Endothelial cell of umbilical vein (primary cell): ENCODE measurements around the gene NBEAL2. TPM values are rescaled to one million over a fixed set of nuclear protein-coding genes. Genes with fewer than 3 reads are reported as not detected.
"Not testable (repeated sequence)": the region's sequence is repeated elsewhere in the genome, so short reads cannot be mapped to it uniquely, and the experiment has no call there.

ENCODE experiments used
- BruUV-seq: library from RNA; stranded (reverse); fragments of 400-500 nt; replicated peaks from 2 replicates; lab custom pipeline; 2021; lab: Mats Ljungman, UMichigan
- CTCF ChIA-PET: fragments of 300-600, 350-600 bp; sonication (Branson Sonifier 250); formaldehyde crosslinking; loops from one replicate; lab custom pipeline; 2021; ENCODE audit warnings: antibody characterized with exemption, inconsistent platforms; lab: Charles Lee
- POLR2A ChIA-PET: fragments of 300-600, 350-600 bp; sonication (Branson Sonifier 250); formaldehyde crosslinking; loops from one replicate; lab custom pipeline; 2021; ENCODE audit warnings: antibody characterized with exemption, inconsistent platforms; lab: Charles Lee
- DNase-seq: peaks from one replicate; pipeline ENCODE4 v3.0.0-alpha.2; 2011; ENCODE audit warnings: low read depth, low spot score
- FAIRE-seq: peaks from 2 replicates; lab custom pipeline; 2011; peaks lifted over from hg19 to GRCh38; lab: Jason Lieb, UNC
- H2AFZ ChIP-seq: 2 replicates; pipeline ENCODE4 v1.6.0; 2012; ENCODE audit warnings: low read depth, low read length, control low read depth, inconsistent platforms
- H3K27ac ChIP-seq: 2 replicates; pipeline ENCODE4 v1.5.1; 2011; ENCODE audit warnings: low read depth, mild to moderate bottlenecking, control low read depth, low read length, moderate library complexity; ENCODE audit not compliant: insufficient read depth
- H3K27me3 ChIP-seq, 2 experiments: 2 replicates each; pipeline versions ENCODE4 v1.6.0 to v1.6.1; 2011; ENCODE audit warnings: low read length in 2 of 2, mixed read lengths in 1 of 2; ENCODE audit not compliant: control insufficient read depth in 2 of 2, insufficient read depth in 2 of 2
- H3K36me3 ChIP-seq, 2 experiments: 2 replicates in 1 of 2; 3 replicates in 1 of 2; pipeline ENCODE4 v1.5.1; 2011; ENCODE audit warnings: low read length in 2 of 2, mild to moderate bottlenecking in 1 of 2, moderate library complexity in 1 of 2; ENCODE audit not compliant: control insufficient read depth in 2 of 2, insufficient read depth in 2 of 2; ENCODE audit errors: extremely low read depth in 1 of 2
- H3K4me1 ChIP-seq: 3 replicates; pipeline ENCODE4 v1.5.1; 2011; ENCODE audit warnings: mild to moderate bottlenecking, low read length; ENCODE audit not compliant: control insufficient read depth, insufficient read depth; ENCODE audit errors: extremely low read depth
- H3K4me2 ChIP-seq: 2 replicates; pipeline ENCODE4 v1.6.1; 2011; ENCODE audit warnings: low read length, control low read depth, mixed read lengths; ENCODE audit not compliant: insufficient read depth
- H3K4me3 ChIP-seq, 3 experiments: fragments of 200-600 bp in 1 of 3; sonication (generic), shearing (Covaris generic) in 1 of 3; replicated peaks in 1 of 3; 2 replicates each; pipeline ENCODE4 v1.5.1; 2011 to 2016; ENCODE audit warnings: control low read depth in 3 of 3, low read length in 3 of 3, mild to moderate bottlenecking in 2 of 3, inconsistent platforms in 1 of 3, low read depth in 1 of 3, moderate library complexity in 1 of 3; ENCODE audit not compliant: insufficient read depth in 1 of 3
- H3K79me2 ChIP-seq: 2 replicates; pipeline ENCODE4 v1.6.0; 2012; ENCODE audit warnings: low read length, inconsistent platforms; ENCODE audit not compliant: control insufficient read depth, insufficient read depth
- H3K9ac ChIP-seq: replicated peaks from 2 replicates; pipeline ENCODE3; 2011; ENCODE audit warnings: low read length, control low read depth; ENCODE audit not compliant: insufficient read depth; ENCODE audit errors: extremely low read depth
- H3K9me1 ChIP-seq: replicated peaks from 3 replicates; pipeline ENCODE4 v1.6.0; 2011; ENCODE audit warnings: mild to moderate bottlenecking, low read length; ENCODE audit not compliant: control insufficient read depth, insufficient read depth; ENCODE audit errors: extremely low read depth
- H3K9me3 ChIP-seq: replicated peaks from 2 replicates; pipeline ENCODE4 v1.5.1; 2012; ENCODE audit warnings: low read length, inconsistent platforms; ENCODE audit not compliant: control insufficient read depth, insufficient read depth
- H4K20me1 ChIP-seq: replicated peaks from 2 replicates; pipeline ENCODE3; 2011; ENCODE audit warnings: mild to moderate bottlenecking, low read length; ENCODE audit not compliant: control insufficient read depth, insufficient read depth; ENCODE audit errors: extremely low read depth
- EZH2 ChIP-seq: IDR thresholded peaks from 2 replicates; pipeline ENCODE4 v1.6.1; 2012; ENCODE audit warnings: borderline replicate concordance, low read depth, mild to moderate bottlenecking, moderate library complexity, low read length, inconsistent platforms; ENCODE audit not compliant: severe bottlenecking
- FOS ChIP-seq: IDR thresholded peaks from 2 replicates; pipeline ENCODE4 v1.6.1; 2011; ENCODE audit warnings: mild to moderate bottlenecking, low read length, moderate library complexity, borderline replicate concordance; ENCODE audit not compliant: insufficient read depth
- GATA2 ChIP-seq: IDR thresholded peaks from 2 replicates; pipeline ENCODE4 v1.7.0; 2011; ENCODE audit warnings: low read depth, mild to moderate bottlenecking, moderate library complexity, mixed read lengths, low read length; ENCODE audit not compliant: insufficient read length, insufficient read depth
- JUN ChIP-seq: IDR thresholded peaks from 2 replicates; pipeline ENCODE4 v1.6.1; 2011; ENCODE audit warnings: borderline replicate concordance, low read depth; ENCODE audit not compliant: insufficient read length, insufficient read depth
- MYC ChIP-seq: IDR thresholded peaks from one replicate; pipeline ENCODE4 v1.6.1; 2011; ENCODE audit warnings: mild to moderate bottlenecking, low read depth, low read length
- POLR2A ChIP-seq: IDR thresholded peaks from 2 replicates; pipeline ENCODE4 v1.6.1; 2012; ENCODE audit warnings: low read depth, mild to moderate bottlenecking, control low read depth, low read length
- POLR2AphosphoS5 ChIP-seq: IDR thresholded peaks from 2 replicates; pipeline ENCODE4 v1.6.1; 2012; ENCODE audit warnings: low read depth, mild to moderate bottlenecking, control low read depth, low read length, moderate library complexity; ENCODE audit not compliant: insufficient read depth
- dilution Hi-C: fragments of 300-500 bp; cut with MboI; formaldehyde crosslinking; loops from one replicate; pipeline ENCODE4 v1.15.0; 2019; ENCODE audit warnings: low sequenced_read_pairs; ENCODE audit not compliant: extremely low pct_ligation_motif_present
- intact Hi-C: fragments of 100-400 bp; cut with micrococcal nuclease; formaldehyde crosslinking; loops from one replicate; pipeline ENCODE4 v1.10.0; 2022
- polyA plus RNA-seq, 4 experiments: library from polyadenylated mRNA; depleted of rRNA in 3 of 4; stranded (reverse) in 3 of 4; unstranded in 1 of 4; fragments of >200 nt; gene quantifications; 2 replicates each; pipeline versions ENCODE4 v1.2.1 to v1.2.3, GENCODE V29; 2011 to 2012; ENCODE audit warnings: missing spikeins in 1 of 4
- total RNA-seq: library from RNA; stranded (reverse); gene quantifications from 2 replicates; pipeline ENCODE4 v1.2.3, GENCODE V29; 2021
- TF ChIP-seq, protein P1 (sequence below), 2 donors: IDR thresholded peaks; 1 replicate in 1 of 2; 2 replicates in 1 of 2; pipeline ENCODE4 v1.5.1; 2011; ENCODE audit warnings: low read length in 2 of 2, mild to moderate bottlenecking in 2 of 2, moderate library complexity in 2 of 2, control low read depth in 1 of 2, inconsistent platforms in 1 of 2, low read depth in 1 of 2; ENCODE audit not compliant: insufficient read depth in 1 of 2; ENCODE audit errors: extremely low read depth in 1 of 2
- TF ChIP-seq, protein P2 (sequence below): IDR thresholded peaks from 2 replicates; pipeline ENCODE4 v1.6.1; 2011; ENCODE audit not compliant: insufficient read depth, insufficient read length

Gene NBEAL2
- total and polyA plus RNA-seq, 2 donors (not counting 3 experiments of a cell fraction or from before 2014, with no cell fraction given) = 48.0 to 84.7 TPM

DNA sequence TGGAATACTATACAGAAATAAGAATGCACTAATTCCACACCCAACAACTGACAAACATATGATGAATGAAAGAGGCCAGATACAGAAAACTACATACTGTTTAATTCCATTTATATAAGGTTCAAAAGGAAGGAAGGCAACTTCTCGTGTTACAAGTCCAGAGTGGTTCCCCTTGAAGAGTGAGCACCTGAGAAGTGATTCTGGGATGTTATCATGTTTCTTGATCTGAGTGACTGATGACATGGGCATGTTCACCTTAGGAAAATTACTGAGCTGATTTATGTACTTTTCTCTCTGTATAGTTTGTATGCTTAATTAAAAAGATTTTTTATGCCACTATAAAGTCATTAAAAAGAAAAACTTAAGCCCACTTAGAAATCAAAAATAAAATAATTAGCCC, 16.5 kb upstream of the NBEAL2 start:
- POLR2A ChIA-PET = interaction anchor here (0.6 kb wide), 1 partner anchor 14 kb away, joined by 4 read pairs; no protein-coding TSS in a partner anchor
- Histone ChIP-seq H3K4me1 (peaks cover 33% of the 10 kb centered on the region), H3K9me3 (no peaks in the 10 kb centered on the region), H3K4me3 (no peak overlapping the region), H3K27ac (no peak overlapping the region), H3K36me3 (no peaks in the 10 kb centered on the region), H3K9me1 (no peaks in the 10 kb centered on the region), H2AFZ (no peak overlapping the region), H3K79me2 (peaks cover 79% of the 10 kb centered on the region), H3K9ac (no peak overlapping the region), H3K27me3 (no peaks in the 10 kb centered on the region), H3K4me2 (no peak overlapping the region), H4K20me1 (peaks cover 6% of the 10 kb centered on the region)
- dilution Hi-C loops = no loop called here
- intact Hi-C loops = no loop called here
- no peak for FAIRE-seq
- TF ChIP-seq EZH2 (no peak), POLR2AphosphoS5 (no peak), MYC (no peak), GATA2 (no peak), JUN (no peak), FOS (no peak), POLR2A (no peak)
- TF ChIP-seq, protein P1, sequence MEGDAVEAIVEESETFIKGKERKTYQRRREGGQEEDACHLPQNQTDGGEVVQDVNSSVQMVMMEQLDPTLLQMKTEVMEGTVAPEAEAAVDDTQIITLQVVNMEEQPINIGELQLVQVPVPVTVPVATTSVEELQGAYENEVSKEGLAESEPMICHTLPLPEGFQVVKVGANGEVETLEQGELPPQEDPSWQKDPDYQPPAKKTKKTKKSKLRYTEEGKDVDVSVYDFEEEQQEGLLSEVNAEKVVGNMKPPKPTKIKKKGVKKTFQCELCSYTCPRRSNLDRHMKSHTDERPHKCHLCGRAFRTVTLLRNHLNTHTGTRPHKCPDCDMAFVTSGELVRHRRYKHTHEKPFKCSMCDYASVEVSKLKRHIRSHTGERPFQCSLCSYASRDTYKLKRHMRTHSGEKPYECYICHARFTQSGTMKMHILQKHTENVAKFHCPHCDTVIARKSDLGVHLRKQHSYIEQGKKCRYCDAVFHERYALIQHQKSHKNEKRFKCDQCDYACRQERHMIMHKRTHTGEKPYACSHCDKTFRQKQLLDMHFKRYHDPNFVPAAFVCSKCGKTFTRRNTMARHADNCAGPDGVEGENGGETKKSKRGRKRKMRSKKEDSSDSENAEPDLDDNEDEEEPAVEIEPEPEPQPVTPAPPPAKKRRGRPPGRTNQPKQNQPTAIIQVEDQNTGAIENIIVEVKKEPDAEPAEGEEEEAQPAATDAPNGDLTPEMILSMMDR (IDR thresholded peaks at IDR 0.05; ENCODE audit: extremely low read depth in 1 of 2, insufficient read depth in 1 of 2, low read depth in 1 of 2, low read length in 2 of 2) = no peak
- TF ChIP-seq, protein P2, sequence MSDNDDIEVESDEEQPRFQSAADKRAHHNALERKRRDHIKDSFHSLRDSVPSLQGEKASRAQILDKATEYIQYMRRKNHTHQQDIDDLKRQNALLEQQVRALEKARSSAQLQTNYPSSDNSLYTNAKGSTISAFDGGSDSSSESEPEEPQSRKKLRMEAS = no peak
- BruUV-seq = no TSS peak
- no peak for DNase-seq
- CTCF ChIA-PET = interaction anchor here (1.7 kb wide), 1 partner anchor 39 kb away, joined by 5 read pairs; no protein-coding TSS in a partner anchor

- intact Hi-C loops, H3K9me1 ChIP-seq, BruUV-seq, H3K4me3 ChIP-seq, H3K9ac ChIP-seq, H4K20me1 ChIP-seq, H3K36me3 ChIP-seq, dilution Hi-C loops, H2AFZ ChIP-seq, FAIRE-seq, H3K27ac ChIP-seq, H3K4me2 ChIP-seq, DNase-seq, H3K27me3 ChIP-seq, POLR2A ChIA-PET, CTCF ChIA-PET, H3K9me3 ChIP-seq: not testable (repeated sequence)
- peaks cover 27% of the 10 kb centered on the region for H3K4me1 ChIP-seq
- peaks cover 79% of the 10 kb centered on the region for H3K79me2 ChIP-seq
Observed at GRCh38 chr3:46964038-46964590, 15.4 kb upstream of the NBEAL2 start.
